HFF-Myc (cell line): ENCODE results near the gene BRIP1.

Source experiments
- DNase-seq: peaks from one replicate; pipeline ENCODE4 v3.0.0-alpha.2; 2011; ENCODE audit warnings: low read depth; ENCODE audit errors: extremely low read depth
- H3K4me3 ChIP-seq: replicated peaks from 2 replicates; pipeline ENCODE4 v1.5.1; 2011; ENCODE audit warnings: low read depth, mild to moderate bottlenecking, control low read depth, low read length
- CTCF ChIP-seq: IDR thresholded peaks from 2 replicates; pipeline ENCODE4 v1.5.1; 2012; ENCODE audit warnings: mild to moderate bottlenecking, low read depth, low read length, control low read depth; ENCODE audit errors: missing control alignments

Gene BRIP1

GRCh38 chr17:61814485-61814884 lies 48.8 kb downstream of the BRIP1 start:
- H3K4me3 ChIP-seq: no peak overlapping the region
- no peak for TF ChIP-seq CTCF

GRCh38 chr17:61813211-61813610 lies 50.1 kb downstream of the BRIP1 start:
- H3K4me3 ChIP-seq: no peak overlapping the region

More at GRCh38 chr17:61814485-61814884, 48.8 kb downstream of the BRIP1 start:
- no peak for DNase-seq

GRCh38 chr17:61812747-61813146 lies 50.6 kb downstream of the BRIP1 start:
- no peak for TF ChIP-seq CTCF
- no peak overlapping the region for H3K4me3 ChIP-seq
- DNase-seq: no peak

More at GRCh38 chr17:61813211-61813610, 50.1 kb downstream of the BRIP1 start:
- TF ChIP-seq CTCF: no peak
- no peak for DNase-seq

GRCh38 chr17:61809816-61810392 lies 53.4 kb downstream of the BRIP1 start:
- no peak for TF ChIP-seq CTCF
- H3K4me3 ChIP-seq: no peak overlapping the region
- no peak for DNase-seq

GRCh38 chr17:61808442-61808841 lies 54.9 kb downstream of the BRIP1 start:
- DNase-seq: no peak
- no peak overlapping the region for H3K4me3 ChIP-seq
- no peak for TF ChIP-seq CTCF

GRCh38 chr17:61806936-61807335 lies 56.4 kb downstream of the BRIP1 start:
- no peak for DNase-seq
- no peak for TF ChIP-seq CTCF
- no peak overlapping the region for H3K4me3 ChIP-seq
